ENCODE data around the gene RERE.

Gene RERE

DNA sequence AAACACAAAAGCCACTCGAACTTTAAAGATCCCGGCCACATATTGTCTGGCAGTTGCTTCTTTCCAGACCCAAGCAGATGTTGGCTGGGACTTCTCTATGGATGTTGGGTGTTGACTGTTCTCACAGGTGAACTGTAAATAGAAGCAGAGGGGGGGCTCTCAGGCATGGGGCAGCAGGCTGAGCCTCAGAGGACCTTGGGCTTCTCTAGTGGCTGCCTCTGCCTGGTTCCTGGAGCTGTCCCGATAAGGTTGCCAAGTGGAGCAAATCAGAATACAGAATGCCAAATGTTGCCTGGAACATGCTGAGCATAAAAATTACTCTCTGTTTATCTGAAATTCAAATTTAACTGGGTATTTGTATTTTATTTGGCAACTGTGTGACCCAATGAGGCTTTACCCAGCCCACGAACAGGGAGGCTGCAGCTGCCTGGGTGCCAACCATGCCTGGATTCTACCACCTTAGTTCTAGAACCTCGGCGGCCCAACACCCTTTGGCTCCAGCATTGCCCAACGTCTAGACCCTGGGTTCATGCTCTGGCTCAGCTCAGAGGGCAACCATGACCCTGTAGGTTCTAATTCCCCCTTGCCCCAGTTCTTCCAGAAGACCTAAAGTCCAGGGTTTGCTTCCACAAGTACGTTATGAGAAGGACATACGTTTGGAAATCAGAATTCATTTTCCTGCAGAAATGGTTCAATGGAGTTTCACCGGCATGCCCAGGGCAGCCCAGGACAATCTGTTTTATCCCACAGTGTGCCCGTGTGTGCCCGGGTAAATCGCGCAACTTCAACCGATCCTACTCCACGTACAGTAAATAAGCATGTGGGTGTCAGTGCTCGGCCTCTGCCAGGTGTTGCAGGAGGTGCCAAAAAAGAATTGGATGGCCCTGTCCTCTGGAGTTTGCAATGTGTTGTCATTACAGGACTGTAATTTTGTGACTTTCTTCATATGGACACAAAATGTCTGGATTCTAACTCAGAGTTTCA, 504.9 kb downstream of the RERE start:
- no peak for DNase-seq

DNA sequence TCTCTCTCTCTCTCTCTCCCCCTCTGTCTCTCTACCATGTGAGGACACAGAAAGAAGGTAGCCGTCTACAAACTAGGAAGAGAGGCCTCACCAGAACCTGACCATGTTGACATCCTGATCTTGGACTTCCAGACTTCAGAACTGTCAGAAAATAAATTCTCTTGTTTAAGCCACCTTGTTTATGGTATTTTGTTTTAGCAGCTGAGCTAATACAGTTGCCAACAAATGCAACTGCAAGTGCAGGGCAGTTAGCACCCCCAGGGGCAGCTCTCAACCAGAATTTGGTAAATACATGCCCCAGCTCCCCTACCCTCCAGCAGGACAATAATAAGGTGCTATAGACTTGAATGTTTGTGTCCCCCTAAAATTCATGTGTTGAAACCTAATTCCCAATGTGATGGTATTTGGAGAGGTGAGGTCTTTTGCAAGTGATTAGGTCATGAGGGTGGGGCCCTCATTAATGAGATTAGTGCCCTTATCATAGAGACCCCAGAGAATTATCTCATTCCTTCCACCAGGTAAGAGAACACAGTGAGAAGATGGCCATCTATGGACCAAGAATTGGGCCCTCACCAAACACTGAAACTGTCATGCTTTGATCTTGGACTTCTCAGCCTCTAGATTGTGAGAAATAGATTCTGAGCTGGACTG, 506.2 kb downstream of the RERE start:
- DNase-seq: no peak

DNA sequence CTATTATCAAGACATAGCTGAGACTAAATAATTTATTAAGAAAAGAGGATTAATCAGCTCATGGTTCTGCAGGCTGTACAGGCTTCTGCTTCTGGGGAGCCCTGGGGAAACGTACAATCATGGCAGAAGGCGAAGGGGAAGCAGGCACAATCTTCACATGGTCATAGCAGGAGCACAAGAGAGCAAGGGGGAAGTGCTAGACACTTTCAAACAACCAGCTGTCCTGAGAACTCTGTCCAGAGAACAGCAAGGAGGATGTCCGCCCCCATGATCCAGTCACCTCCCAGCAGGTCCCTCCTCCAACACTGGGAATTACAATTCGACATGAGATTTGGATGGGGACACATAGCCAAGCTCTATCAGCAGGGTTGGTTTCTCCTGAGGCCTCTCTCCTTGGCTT, 509.8 kb downstream of the RERE start:
- no peak for DNase-seq

DNA sequence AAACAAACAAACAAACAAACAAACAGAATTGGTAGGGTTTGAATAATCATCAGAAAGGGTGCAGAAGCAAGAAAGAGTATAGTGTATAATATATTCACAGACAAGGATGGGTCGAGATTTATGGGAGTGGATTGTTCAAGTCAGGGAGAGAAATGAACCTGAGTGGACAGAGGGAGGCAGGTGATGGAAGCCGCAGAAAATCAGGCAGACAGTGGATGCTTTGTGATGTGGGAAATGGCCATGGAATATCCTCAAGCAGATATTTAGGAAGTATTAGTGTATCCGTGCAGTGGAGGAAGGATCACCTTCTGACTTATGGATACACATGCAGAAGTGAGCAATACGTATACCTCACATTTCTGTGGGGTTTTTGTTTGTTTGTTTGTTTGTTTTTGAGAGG, 513.6 kb downstream of the RERE start:
- no peak for DNase-seq

DNA sequence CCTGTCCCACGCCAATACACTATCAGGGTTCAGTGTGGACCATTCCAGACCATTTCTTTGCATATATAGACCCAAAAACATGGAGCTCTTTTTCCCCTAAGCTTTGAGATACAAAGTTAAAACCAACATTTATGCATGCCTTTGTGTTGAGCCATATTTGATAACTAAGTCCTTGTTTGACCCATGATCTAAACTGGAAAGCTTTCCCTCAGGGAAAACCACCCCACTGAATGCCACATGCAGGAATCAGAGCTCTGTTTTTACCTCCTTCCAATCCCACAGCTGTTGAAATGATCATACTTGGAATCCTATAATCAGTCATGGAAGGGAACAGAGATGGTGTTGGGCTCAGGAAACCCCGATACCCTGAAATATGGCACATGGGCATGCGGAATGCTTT, 514.3 kb downstream of the RERE start:
- no peak for DNase-seq
